Urothelium cell line (cell line): ENCODE measurements around the gene SLC6A9.
A peak's percentile ranks its signal among the peaks of the same experiment; 100 is the strongest.

Experiments used
- DNase-seq: peaks from one replicate; pipeline ENCODE4 v3.0.0; 2011; ENCODE audit warnings: low spot score, mixed read lengths
- FAIRE-seq: peaks from 2 replicates; lab custom pipeline; 2011; peaks lifted over from hg19 to GRCh38; lab: Jason Lieb, UNC

The SLC6A9 gene

DNA sequence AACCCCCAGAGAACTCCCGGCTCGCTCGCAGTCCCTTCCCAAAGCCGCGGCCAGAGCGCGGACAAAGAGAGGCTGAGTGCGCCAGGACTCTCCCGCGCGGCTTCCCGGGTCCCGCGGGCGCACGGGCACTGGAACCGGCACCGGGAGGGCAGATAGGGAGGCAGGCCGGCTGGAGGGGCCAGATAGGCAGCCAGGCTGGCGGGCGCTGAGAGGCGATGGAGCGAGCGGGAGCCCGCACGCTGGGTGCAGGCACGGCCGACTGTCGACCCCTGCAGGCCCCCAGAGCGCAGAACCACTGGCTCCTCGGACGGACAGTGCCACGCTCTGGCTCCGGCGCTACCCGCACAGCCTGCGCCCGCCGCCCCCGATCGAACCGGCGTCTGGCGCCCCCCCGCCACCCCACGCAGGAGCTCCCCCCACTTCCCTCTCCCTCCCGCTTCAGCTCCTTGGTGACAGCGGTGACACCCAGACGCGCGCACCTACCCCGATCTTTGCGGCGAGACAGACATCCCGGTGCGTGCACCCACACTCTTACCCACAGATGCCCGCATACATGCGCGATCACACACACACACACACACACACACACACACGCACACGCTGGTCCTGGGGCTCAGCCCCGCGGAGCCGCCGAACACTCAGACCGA is 534 bp downstream of the SLC6A9 start:
- FAIRE-seq = no peak
- peak; percentile 63 for DNase-seq

DNA sequence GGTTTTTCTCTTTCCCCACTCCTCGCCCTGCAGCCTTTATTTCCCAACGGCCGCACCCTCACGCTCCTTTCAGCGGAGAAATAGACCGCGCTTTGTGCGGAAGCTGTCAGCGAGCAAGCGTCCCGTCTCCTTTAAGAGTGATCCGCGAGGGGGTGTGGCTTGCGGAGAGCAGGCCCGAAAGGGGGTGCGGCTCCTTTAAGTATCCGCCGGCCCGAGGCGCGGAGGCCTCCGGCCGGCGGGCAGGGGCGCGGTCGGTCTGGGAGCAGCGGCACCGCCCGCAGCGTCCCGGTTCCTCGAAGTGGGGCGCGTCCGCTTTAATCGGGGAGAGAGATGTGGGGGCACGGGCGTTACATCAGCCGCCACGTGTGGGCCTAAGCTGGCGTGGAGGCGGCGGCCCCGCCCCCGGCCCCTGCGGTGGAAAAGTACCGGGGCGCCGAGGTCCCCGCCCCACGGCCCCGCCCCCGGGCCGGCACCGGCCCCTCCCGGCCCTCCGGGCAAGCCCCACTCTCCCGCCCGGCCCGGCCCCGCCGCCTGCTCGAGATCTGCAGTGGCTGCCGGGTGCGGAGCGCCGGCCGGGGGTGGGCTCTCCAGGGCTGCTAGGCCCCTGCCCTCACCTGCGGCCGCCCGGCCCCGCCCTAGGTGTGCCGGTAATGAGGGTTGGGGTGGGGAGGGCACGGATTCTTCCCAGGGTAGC is 1.2 kb downstream of the SLC6A9 start:
- DNase-seq (peak; percentile 97), FAIRE-seq (peak; percentile 81)

- DNase-seq (peak; percentile 66), FAIRE-seq (peak; percentile 23)
These were observed 1.9 kb downstream of the SLC6A9 start for GRCh38 chr1:44029260-44029910.

DNA sequence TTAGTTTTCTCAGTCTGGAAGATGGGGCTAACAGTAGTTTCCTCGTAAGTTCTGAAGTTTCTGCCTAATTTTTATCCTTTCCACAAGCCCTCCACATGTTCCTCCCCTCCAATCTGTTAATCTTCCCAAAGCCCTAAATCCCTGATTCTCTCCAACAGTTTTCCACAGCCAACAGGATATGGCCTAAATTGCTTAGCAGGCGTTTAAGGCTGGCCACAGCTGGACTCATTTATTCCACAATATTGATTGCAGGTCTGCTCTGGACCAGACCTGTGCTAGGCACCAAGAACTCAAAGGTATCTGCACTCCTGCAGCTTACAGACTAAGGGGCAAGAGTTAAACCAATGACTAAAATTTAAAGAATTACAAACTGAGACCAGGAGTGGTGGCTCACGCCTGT is 3.9 kb downstream of the SLC6A9 start:
- FAIRE-seq (no peak), DNase-seq (no peak)

DNA sequence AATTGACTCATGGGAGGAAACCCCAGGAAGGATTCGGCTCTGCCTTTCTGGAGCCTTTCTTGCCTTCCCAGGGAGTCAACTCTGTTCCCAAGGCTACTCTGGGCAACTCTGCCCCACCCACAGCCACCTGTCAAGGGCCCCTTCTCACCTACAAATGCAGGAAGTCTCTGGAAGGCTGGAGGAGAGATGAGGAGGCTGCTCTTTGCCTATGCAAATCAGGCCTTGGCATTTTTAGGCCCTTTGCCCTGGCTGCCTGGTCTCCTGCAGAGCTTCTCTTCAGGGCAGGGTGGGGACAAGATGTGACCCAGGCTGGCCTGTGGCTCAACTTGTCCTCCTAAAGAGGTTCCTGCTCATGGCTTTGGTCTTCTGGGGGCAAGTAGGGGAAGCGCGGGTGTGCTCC is 5.4 kb downstream of the SLC6A9 start:
- FAIRE-seq (no peak), DNase-seq (no peak)

DNA sequence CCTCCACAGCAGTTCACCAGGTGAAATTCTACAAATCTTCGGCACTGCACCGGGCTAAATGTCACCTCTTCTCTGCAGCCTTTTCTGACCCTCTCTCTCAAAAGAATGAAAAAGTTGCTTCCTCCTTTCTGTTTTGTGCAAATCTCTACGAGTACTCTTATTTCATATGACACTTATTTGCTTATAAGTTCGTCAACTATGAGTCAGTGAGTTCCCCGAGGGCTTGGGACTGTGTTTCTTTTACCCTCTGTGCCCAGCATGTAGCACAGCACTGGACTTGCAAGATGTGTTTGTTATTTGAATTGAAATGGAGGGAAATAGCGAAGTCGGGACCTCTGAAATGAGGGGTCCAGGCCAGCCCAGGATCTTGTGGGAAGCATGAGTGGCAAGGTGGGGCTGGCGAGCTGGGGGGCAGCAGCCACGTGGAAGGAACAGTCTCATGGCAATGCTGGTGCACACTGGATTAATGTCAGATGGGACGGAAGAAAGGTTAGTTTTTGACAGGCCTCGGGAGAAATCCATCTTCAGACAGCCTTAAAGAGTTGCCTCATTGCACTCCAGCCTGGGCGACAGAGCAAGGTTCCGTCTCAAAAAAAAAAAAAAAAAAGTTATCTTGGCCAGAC is 6.2 kb downstream of the SLC6A9 start:
- no peak for FAIRE-seq
- DNase-seq = no peak

GRCh38 chr1:44024031-44024902 is 7.0 kb downstream of the SLC6A9 start:
- DNase-seq (no peak), FAIRE-seq (no peak)

GRCh38 chr1:44021581-44022321 is 9.5 kb downstream of the SLC6A9 start:
- FAIRE-seq = no peak

DNA sequence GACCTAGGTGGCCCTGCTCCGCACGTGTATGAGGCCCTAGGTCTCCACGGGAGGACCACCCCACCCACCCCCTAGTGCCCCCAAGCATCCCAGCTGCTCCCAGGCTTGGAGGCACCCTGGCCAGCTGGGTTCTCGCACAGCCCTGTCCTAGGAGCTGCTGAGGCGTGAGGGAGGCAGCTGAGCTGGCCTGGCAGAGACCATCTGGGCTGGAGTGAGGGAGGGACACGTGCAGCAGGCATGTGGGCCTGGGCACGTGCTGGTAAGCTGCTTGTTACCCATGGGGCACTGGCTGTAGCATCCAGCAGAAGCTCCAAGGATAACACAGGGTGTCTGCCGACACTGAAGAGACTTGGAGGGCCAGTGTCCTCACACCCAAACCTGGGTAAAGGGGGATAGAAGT is 10.1 kb downstream of the SLC6A9 start:
- FAIRE-seq (no peak), DNase-seq (no peak)

More at GRCh38 chr1:44021581-44022321, 9.5 kb downstream of the SLC6A9 start:
- DNase-seq = no peak

DNA sequence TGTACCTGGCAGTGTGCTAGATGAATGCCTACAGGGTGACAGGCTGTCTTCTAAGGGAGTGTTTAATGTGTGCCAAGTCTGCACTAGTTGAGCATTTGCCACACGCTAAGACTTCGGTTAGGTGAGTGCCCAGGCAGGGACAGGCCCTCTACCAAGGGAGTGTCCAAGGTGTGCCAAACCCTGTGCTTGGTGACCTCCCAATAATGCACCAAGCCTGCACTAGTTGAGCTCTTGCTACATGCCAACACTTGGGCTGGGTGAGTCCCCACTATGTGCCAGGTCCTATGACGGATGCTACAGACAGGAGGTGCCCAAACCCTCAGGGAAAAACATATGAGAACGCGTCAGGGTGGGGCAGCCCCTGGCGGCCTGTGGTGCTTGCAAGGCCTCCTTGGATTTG is 10.8 kb downstream of the SLC6A9 start:
- DNase-seq (no peak), FAIRE-seq (peak; percentile 37)

GRCh38 chr1:44019466-44019948 is 11.8 kb downstream of the SLC6A9 start:
- no peak for FAIRE-seq

GRCh38 chr1:44016890-44017400 is 14.3 kb downstream of the SLC6A9 start:
- DNase-seq (no peak), FAIRE-seq (no peak)

More at GRCh38 chr1:44019466-44019948, 11.8 kb downstream of the SLC6A9 start:
- DNase-seq = no peak

- DNase-seq (no peak), FAIRE-seq (no peak)
These were observed 15.0 kb downstream of the SLC6A9 start for GRCh38 chr1:44016041-44016889.

GRCh38 chr1:44015206-44015605 is 16.1 kb downstream of the SLC6A9 start:
- no peak for DNase-seq
- no peak for FAIRE-seq

DNA sequence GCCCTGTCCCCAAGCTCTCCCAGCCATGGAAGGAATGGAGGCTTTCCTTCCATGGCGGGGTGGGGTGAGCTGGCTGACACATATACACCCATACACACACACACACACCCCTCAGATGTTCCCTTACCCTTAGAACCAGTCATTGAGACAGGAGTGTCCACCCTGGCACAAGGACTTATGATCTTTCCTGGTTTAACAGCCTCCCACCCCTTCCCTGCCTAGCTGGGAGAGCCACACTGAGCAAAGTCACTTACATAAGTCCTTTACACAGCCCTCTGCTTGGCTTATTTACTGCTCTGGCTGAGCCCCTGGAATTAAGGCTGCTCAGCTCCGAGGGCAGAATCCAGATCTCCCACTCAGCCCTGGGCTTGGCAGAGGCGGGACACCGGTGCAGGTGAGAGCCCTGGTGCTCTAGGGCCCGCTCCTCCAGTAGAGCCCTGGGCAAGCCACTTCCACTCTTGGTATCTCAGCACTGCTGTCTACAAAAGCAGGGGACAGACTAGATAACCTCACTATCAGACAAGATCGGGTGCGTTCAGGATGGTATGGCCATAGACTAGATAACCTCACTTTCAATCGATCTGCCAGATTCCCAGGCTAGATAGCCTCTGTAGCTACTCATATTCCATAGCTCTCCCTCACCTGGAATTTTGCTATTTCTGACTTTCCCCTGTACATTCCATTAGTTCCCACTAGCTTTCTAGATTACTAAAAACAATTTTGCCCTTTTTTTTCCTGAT is 16.7 kb downstream of the SLC6A9 start:
- FAIRE-seq = no peak
- DNase-seq = no peak

DNA sequence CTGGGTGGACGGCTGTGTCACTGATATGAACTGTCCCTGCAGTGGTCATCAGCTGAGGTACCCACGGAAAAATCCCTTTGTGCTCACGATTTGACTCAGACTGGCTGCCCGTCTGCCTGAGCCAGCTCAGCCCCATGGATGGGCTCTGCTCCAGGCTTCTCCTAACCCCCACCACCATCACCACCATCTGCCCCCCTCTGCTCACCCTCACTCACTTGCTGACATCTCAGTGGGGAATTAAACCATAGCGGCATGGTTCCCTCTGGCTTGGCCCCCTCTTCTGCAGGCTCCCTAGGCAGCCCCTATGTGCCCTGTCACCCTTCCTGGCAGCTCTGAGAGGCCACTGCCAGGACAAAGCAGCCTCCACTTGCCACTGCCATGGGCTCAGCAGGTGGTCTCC is 17.3 kb downstream of the SLC6A9 start:
- no peak for FAIRE-seq
- DNase-seq = no peak

GRCh38 chr1:44012941-44013609 is 18.2 kb downstream of the SLC6A9 start:
- DNase-seq (no peak), FAIRE-seq (no peak)
